Measurements from ENCODE around the gene PTGER2. TPM values are rescaled to one million over a fixed set of nuclear protein-coding genes. Genes with fewer than 3 reads are reported as not detected.

Gene PTGER2
- total RNA-seq, 2 donors from 2014 or later = 3.3 to 4.3 TPM

- TF ChIP-seq CTCF (IDR thresholded peaks at IDR 0.05) = no peak
- Histone ChIP-seq H3K4me1 (ENCODE audit: control insufficient read depth in 1 of 2, low read depth in 2 of 2) (no peaks in the 10 kb centered on the region), H3K9me3 (no peaks in the 10 kb centered on the region), H3K36me3 (no peaks in the 10 kb centered on the region), H3K27me3 (replicated peaks; ENCODE audit: insufficient read depth) (no peaks in the 10 kb centered on the region), H3K27ac (no peak overlapping the region), H3K4me3 (no peak overlapping the region)
- ATAC-seq (ENCODE audit: insufficient number of reproducible peaks, low FRiP score, low read depth) (no peak), DNase-seq (ENCODE audit: low spot score) (no peak)
Measured at GRCh38 chr14:52336241-52336640, 22.1 kb downstream of the PTGER2 start.

GRCh38 chr14:52338051-52338681, 24.1 kb downstream of the PTGER2 start:
- Histone ChIP-seq H3K4me1 (ENCODE audit: control insufficient read depth in 1 of 2, low read depth in 2 of 2) (no peaks in the 10 kb centered on the region), H3K27ac (no peak overlapping the region), H3K4me3 (no peak overlapping the region), H3K36me3 (no peaks in the 10 kb centered on the region), H3K9me3 (no peaks in the 10 kb centered on the region), H3K27me3 (replicated peaks; ENCODE audit: insufficient read depth) (no peaks in the 10 kb centered on the region)
- DNase-seq (ENCODE audit: low spot score) = no peak
- ATAC-seq (ENCODE audit: insufficient number of reproducible peaks, low FRiP score, low read depth) = no peak
- no peak for TF ChIP-seq CTCF (IDR thresholded peaks at IDR 0.05)

- ATAC-seq (ENCODE audit: insufficient number of reproducible peaks, low FRiP score, low read depth) (no peak), DNase-seq (ENCODE audit: low spot score) (no peak)
- Histone ChIP-seq H3K27ac (no peak overlapping the region), H3K4me3 (no peak overlapping the region), H3K4me1 (ENCODE audit: control insufficient read depth in 1 of 2, low read depth in 2 of 2) (no peaks in the 10 kb centered on the region), H3K36me3 (no peaks in the 10 kb centered on the region), H3K27me3 (replicated peaks; ENCODE audit: insufficient read depth) (no peaks in the 10 kb centered on the region), H3K9me3 (no peaks in the 10 kb centered on the region)
- TF ChIP-seq CTCF (IDR thresholded peaks at IDR 0.05) = no peak
Measured at GRCh38 chr14:52339262-52339661, 25.1 kb downstream of the PTGER2 start.

GRCh38 chr14:52342849-52343596, 28.9 kb downstream of the PTGER2 start:
- no peak for ATAC-seq (ENCODE audit: insufficient number of reproducible peaks, low FRiP score, low read depth)
- Histone ChIP-seq H3K36me3 (no peaks in the 10 kb centered on the region), H3K4me3 (no peak overlapping the region), H3K27me3 (replicated peaks; ENCODE audit: insufficient read depth) (no peaks in the 10 kb centered on the region), H3K27ac (no peak overlapping the region), H3K9me3 (no peaks in the 10 kb centered on the region), H3K4me1 (ENCODE audit: control insufficient read depth in 1 of 2, low read depth in 2 of 2) (no peaks in the 10 kb centered on the region)
- DNase-seq (ENCODE audit: low spot score) = no peak
- TF ChIP-seq CTCF (IDR thresholded peaks at IDR 0.05) = no peak

- Histone ChIP-seq H3K4me3 (no peak overlapping the region), H3K4me1 (ENCODE audit: control insufficient read depth in 1 of 2, low read depth in 2 of 2) (peaks cover 0 to 8% of the 10 kb centered on the region in 2 donors), H3K27ac (no peak overlapping the region), H3K36me3 (no peaks in the 10 kb centered on the region), H3K9me3 (no peaks in the 10 kb centered on the region), H3K27me3 (replicated peaks; ENCODE audit: insufficient read depth) (no peaks in the 10 kb centered on the region)
- no peak for ATAC-seq (ENCODE audit: insufficient number of reproducible peaks, low FRiP score, low read depth)
- TF ChIP-seq CTCF (IDR thresholded peaks at IDR 0.05) = no peak
- DNase-seq (ENCODE audit: low spot score) = no peak
Measured at GRCh38 chr14:52346778-52347177, 32.7 kb downstream of the PTGER2 start.

Measured in thoracic aorta (tissue), 2 donors.